Panc1 (cell line): Measurements from ENCODE around the gene C1orf74. TPM values are rescaled to one million over a fixed set of nuclear protein-coding genes. Genes with fewer than 3 reads are reported as not detected.

Experiments
- ATAC-seq: fragments of 200-7000 bp; cut with Tn5 transposase; 2 replicates; pipeline ENCODE4 v1.9.1; 2020; ENCODE audit warnings: mild to moderate bottlenecking, moderate library complexity
- BruUV-seq: library from RNA; stranded (reverse); fragments of 400-500 nt; replicated peaks from 2 replicates; lab custom pipeline; 2021; lab: Mats Ljungman, UMichigan
- CTCF ChIA-PET: fragments of 300-600 bp; sonication (Branson Sonifier 250); formaldehyde crosslinking; loops from one replicate; lab custom pipeline; 2022; ENCODE audit warnings: antibody characterized with exemption; lab: Charles Lee
- POLR2A ChIA-PET: fragments of 300-600 bp; sonication (Branson Sonifier 250); formaldehyde crosslinking; loops from one replicate; lab custom pipeline; 2022; ENCODE audit warnings: antibody characterized with exemption; lab: Charles Lee
- DNase-seq: peaks from one replicate; pipeline ENCODE4 v3.0.0-alpha.2; 2010; ENCODE audit warnings: low read depth, low spot score
- H3K27ac ChIP-seq: 2 replicates; pipeline ENCODE4 v1.5.1; 2011; ENCODE audit warnings: mild to moderate bottlenecking, low read length, inconsistent platforms
- H3K27me3 ChIP-seq: fragments of 200-500 bp; sonication (Bioruptor generic); 2 replicates; pipeline ENCODE4 v1.6.0; 2014; ENCODE audit warnings: low read length, inconsistent platforms; ENCODE audit not compliant: control insufficient read depth, insufficient read depth
- H3K36me3 ChIP-seq: fragments of 200-500 bp; sonication (Bioruptor generic); 2 replicates; pipeline ENCODE4 v1.5.1; 2014; ENCODE audit warnings: inconsistent platforms, mild to moderate bottlenecking, low read length, moderate library complexity; ENCODE audit not compliant: control insufficient read depth, insufficient read depth
- H3K4me1 ChIP-seq: 2 replicates; pipeline ENCODE4 v1.5.1; 2011; ENCODE audit warnings: inconsistent platforms, mild to moderate bottlenecking, low read length, moderate library complexity; ENCODE audit not compliant: control insufficient read depth, insufficient read depth
- H3K4me3 ChIP-seq, 2 experiments: 2 replicates each; pipeline ENCODE4 v1.5.1; 2011 to 2012; ENCODE audit warnings: low read depth in 2 of 2, low read length in 2 of 2, mild to moderate bottlenecking in 2 of 2, inconsistent platforms in 1 of 2, moderate library complexity in 1 of 2
- H3K9me3 ChIP-seq: fragments of 200-500 bp; sonication (Bioruptor generic); 2 replicates; pipeline ENCODE4 v1.5.1; 2014; ENCODE audit warnings: low read depth, mild to moderate bottlenecking, inconsistent platforms, low read length, moderate library complexity; ENCODE audit not compliant: control insufficient read depth, insufficient read depth
- POLR2AphosphoS5 ChIP-seq: IDR thresholded peaks from 2 replicates; pipeline ENCODE4 v1.6.1; 2012; ENCODE audit warnings: mild to moderate bottlenecking, low read depth, low read length, moderate library complexity
- SIN3A ChIP-seq: IDR thresholded peaks from 2 replicates; pipeline ENCODE4 v1.6.1; 2012; ENCODE audit warnings: low read depth, mild to moderate bottlenecking, low read length, moderate library complexity, borderline replicate concordance; ENCODE audit not compliant: insufficient read depth
- TCF7L2 ChIP-seq: IDR thresholded peaks from 2 replicates; pipeline ENCODE4 v1.6.1; 2011; ENCODE audit warnings: mild to moderate bottlenecking, low read depth, low read length, inconsistent platforms
- in situ Hi-C: cut with HindIII; loops from 2 replicates; pipeline ENCODE4 v1.10.0; 2016; ENCODE audit warnings: low sequenced_read_pairs, low pct_unique_long_range_greater_than_20kb
- intact Hi-C: fragments of 100-400 bp; cut with micrococcal nuclease; formaldehyde crosslinking; loops from one replicate; pipeline ENCODE4 v1.10.0; 2022; ENCODE audit not compliant: unreplicated experiment
- total RNA-seq: library from RNA; stranded (reverse); gene quantifications from one replicate; pipeline ENCODE4 v1.2.1, GENCODE V29; 2021; ENCODE audit not compliant: unreplicated experiment
- TF ChIP-seq, protein P1 (sequence below): fragments of 450-650 bp; IDR thresholded peaks from 2 replicates; pipeline ENCODE4 v1.5.1; 2017; ENCODE audit warnings: mild to moderate bottlenecking
- TF ChIP-seq, protein P2 (sequence below), 2 experiments: IDR thresholded peaks; 2 replicates each; pipeline ENCODE4 v1.6.1; 2011 to 2012; ENCODE audit warnings: low read depth in 2 of 2, control low read depth in 1 of 2, low read length in 1 of 2, mild to moderate bottlenecking in 1 of 2, moderate library complexity in 1 of 2; ENCODE audit not compliant: insufficient read depth in 1 of 2

Gene C1orf74
- total RNA-seq, 1 experiment from 2014 or later = 1.7 TPM

DNA sequence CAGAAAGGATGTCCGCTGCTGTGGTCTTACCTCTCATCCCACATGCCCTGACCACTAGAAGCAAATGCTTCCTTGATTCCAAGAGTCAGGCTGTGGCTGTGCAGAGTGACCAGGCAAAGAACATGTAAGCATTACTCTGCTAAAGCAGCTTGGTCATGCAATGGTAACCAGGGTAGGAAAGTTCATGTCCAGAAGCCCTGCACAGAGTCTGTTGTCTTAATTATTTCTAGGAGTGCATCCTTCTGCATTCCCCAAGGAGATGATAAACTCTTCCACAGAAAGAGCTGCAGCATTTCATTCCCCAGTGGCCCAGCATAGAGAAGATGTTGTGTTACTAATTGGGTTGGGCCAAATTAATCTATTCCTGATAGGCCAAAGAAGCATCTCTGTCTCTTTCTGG is 33.3 kb upstream of the C1orf74 start:
- DNase-seq (no peak), ATAC-seq (no peak)
- intact Hi-C loops = no loop called here
- Histone ChIP-seq H3K27me3 (no peaks in the 10 kb centered on the region; the same call in 1 of the 2 replicates), H3K4me1 (peaks cover 1% of the 10 kb centered on the region), H3K36me3 (no peaks in the 10 kb centered on the region), H3K27ac (no peak overlapping the region), H3K4me3 (no peak overlapping the region), H3K9me3 (no peaks in the 10 kb centered on the region)
- in situ Hi-C loops = no loop called here
- BruUV-seq = no TSS peak
- TF ChIP-seq, protein P1, sequence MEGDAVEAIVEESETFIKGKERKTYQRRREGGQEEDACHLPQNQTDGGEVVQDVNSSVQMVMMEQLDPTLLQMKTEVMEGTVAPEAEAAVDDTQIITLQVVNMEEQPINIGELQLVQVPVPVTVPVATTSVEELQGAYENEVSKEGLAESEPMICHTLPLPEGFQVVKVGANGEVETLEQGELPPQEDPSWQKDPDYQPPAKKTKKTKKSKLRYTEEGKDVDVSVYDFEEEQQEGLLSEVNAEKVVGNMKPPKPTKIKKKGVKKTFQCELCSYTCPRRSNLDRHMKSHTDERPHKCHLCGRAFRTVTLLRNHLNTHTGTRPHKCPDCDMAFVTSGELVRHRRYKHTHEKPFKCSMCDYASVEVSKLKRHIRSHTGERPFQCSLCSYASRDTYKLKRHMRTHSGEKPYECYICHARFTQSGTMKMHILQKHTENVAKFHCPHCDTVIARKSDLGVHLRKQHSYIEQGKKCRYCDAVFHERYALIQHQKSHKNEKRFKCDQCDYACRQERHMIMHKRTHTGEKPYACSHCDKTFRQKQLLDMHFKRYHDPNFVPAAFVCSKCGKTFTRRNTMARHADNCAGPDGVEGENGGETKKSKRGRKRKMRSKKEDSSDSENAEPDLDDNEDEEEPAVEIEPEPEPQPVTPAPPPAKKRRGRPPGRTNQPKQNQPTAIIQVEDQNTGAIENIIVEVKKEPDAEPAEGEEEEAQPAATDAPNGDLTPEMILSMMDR = no peak
- no peak for TF ChIP-seq SIN3A
- TF ChIP-seq POLR2AphosphoS5 = no peak
- TF ChIP-seq, protein P2, sequence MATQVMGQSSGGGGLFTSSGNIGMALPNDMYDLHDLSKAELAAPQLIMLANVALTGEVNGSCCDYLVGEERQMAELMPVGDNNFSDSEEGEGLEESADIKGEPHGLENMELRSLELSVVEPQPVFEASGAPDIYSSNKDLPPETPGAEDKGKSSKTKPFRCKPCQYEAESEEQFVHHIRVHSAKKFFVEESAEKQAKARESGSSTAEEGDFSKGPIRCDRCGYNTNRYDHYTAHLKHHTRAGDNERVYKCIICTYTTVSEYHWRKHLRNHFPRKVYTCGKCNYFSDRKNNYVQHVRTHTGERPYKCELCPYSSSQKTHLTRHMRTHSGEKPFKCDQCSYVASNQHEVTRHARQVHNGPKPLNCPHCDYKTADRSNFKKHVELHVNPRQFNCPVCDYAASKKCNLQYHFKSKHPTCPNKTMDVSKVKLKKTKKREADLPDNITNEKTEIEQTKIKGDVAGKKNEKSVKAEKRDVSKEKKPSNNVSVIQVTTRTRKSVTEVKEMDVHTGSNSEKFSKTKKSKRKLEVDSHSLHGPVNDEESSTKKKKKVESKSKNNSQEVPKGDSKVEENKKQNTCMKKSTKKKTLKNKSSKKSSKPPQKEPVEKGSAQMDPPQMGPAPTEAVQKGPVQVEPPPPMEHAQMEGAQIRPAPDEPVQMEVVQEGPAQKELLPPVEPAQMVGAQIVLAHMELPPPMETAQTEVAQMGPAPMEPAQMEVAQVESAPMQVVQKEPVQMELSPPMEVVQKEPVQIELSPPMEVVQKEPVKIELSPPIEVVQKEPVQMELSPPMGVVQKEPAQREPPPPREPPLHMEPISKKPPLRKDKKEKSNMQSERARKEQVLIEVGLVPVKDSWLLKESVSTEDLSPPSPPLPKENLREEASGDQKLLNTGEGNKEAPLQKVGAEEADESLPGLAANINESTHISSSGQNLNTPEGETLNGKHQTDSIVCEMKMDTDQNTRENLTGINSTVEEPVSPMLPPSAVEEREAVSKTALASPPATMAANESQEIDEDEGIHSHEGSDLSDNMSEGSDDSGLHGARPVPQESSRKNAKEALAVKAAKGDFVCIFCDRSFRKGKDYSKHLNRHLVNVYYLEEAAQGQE (IDR thresholded peaks at IDR 0.05; ENCODE audit: insufficient read depth in 1 of 2, low read depth in 2 of 2, low read length in 1 of 2) = no peak
- TF ChIP-seq TCF7L2 = no peak
- CTCF ChIA-PET = no interaction called here
- POLR2A ChIA-PET = no interaction called here

GRCh38 chr1:209816923-209817322 is 32.6 kb upstream of the C1orf74 start:
- TF ChIP-seq POLR2AphosphoS5 = no peak
- TF ChIP-seq TCF7L2 = no peak
- TF ChIP-seq, protein P2 (IDR thresholded peaks at IDR 0.05; ENCODE audit: insufficient read depth in 1 of 2, low read depth in 2 of 2, low read length in 1 of 2) = no peak
- TF ChIP-seq, protein P1 = no peak
- no peak for TF ChIP-seq SIN3A
- Histone ChIP-seq H3K27ac (no peak overlapping the region), H3K36me3 (no peaks in the 10 kb centered on the region), H3K4me1 (no peaks in the 10 kb centered on the region), H3K4me3 (no peak overlapping the region), H3K9me3 (no peaks in the 10 kb centered on the region), H3K27me3 (no peaks in the 10 kb centered on the region; the same call in 1 of the 2 replicates)
- ChIA-PET POLR2A (no interaction called here), CTCF (no interaction called here)
- ATAC-seq = no peak
- intact Hi-C loops = no loop called here
- in situ Hi-C loops = no loop called here
- no peak for DNase-seq
- BruUV-seq = no TSS peak
